ENCODE results near the gene TRIAP1.

The TRIAP1 gene

DNA sequence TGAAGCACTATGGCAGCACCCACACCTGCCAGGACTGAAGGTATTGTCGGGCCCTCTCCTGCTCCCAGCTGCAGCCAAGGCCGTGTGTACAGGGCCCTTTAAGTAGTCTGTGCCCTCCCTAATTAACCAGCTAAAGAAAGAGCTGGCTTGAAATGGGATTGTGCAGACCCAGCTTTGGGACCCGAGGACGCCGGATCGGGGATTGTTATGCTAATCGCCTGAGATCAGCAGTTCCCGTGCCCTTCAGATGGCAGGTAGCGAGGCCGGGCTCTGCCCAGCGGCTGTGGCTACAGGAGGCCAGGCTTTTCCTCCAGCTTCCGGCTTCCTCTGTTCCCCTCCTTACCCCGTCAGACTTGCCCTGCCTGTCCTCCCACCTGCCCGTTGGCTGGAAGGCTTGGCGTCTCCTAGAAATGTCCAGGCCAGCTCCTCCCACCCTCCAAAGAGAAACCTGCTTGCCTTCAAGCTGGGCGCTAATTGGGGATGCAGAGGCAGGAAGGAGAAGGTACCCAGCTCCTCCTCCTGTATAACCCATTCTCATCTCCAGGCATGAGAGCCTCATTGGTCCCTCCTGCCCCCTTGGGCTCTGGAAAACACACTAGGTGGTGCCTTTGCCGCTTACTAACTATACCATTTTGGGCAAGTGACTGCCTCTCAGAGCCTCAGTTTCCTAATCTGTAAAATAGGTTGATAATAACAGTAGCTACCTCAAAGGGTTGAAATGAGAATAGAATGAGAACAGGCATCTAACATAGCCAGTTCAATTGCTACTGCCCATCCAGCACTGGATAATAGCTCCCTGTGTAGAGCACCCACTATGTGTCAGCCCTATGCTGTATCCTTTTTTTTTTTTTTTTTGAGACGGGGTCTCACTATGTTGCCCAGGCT, 51.5 kb downstream of the TRIAP1 start:
- DNase-seq (ENCODE audit: low read depth), result no peak
- TF ChIP-seq MYC (IDR thresholded peaks at IDR 0.05; ENCODE audit: low read depth, low read length) (no peak), POLR2A (IDR thresholded peaks at IDR 0.05; ENCODE audit: extremely low read depth, insufficient read length) (no peak)
- TF ChIP-seq, protein P1, sequence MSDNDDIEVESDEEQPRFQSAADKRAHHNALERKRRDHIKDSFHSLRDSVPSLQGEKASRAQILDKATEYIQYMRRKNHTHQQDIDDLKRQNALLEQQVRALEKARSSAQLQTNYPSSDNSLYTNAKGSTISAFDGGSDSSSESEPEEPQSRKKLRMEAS (IDR thresholded peaks at IDR 0.05; ENCODE audit: low read depth, low read length), result no peak
- TF ChIP-seq, protein P2, sequence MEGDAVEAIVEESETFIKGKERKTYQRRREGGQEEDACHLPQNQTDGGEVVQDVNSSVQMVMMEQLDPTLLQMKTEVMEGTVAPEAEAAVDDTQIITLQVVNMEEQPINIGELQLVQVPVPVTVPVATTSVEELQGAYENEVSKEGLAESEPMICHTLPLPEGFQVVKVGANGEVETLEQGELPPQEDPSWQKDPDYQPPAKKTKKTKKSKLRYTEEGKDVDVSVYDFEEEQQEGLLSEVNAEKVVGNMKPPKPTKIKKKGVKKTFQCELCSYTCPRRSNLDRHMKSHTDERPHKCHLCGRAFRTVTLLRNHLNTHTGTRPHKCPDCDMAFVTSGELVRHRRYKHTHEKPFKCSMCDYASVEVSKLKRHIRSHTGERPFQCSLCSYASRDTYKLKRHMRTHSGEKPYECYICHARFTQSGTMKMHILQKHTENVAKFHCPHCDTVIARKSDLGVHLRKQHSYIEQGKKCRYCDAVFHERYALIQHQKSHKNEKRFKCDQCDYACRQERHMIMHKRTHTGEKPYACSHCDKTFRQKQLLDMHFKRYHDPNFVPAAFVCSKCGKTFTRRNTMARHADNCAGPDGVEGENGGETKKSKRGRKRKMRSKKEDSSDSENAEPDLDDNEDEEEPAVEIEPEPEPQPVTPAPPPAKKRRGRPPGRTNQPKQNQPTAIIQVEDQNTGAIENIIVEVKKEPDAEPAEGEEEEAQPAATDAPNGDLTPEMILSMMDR (IDR thresholded peaks at IDR 0.05; ENCODE audit: low read depth, low read length), result no peak
- no peak overlapping the region for H3K4me3 ChIP-seq (ENCODE audit: low read depth, low read length)

Measured in NB4 (cell line).